Right cardiac atrium (tissue), 5 donors: Measurements from ENCODE around the gene LIMA1. TPM values are rescaled to one million over a fixed set of nuclear protein-coding genes. Genes with fewer than 3 reads are reported as not detected.
"Not testable (repeated sequence)": the region's sequence is repeated elsewhere in the genome, so short reads cannot be mapped to it uniquely, and the experiment has no call there.

Experiments used
- ATAC-seq, 2 donors: fragments of 200-7000 bp; cut with Tn5 transposase; one replicate each; pipeline versions ENCODE4 v1.8.0 to v1.9.1; 2020; ENCODE audit warnings: moderate library complexity in 2 of 2, mild to moderate bottlenecking in 1 of 2
- DNase-seq, 3 donors: peaks; one replicate each; pipeline ENCODE4 v3.0.0-alpha.2; 2020
- H3K27ac ChIP-seq: one replicate; pipeline ENCODE4 v1.5.1; 2013; ENCODE audit warnings: mild to moderate bottlenecking, low read length, control low read depth, moderate library complexity
- H3K27me3 ChIP-seq: one replicate; pipeline ENCODE4 v1.6.1; 2013; ENCODE audit not compliant: control insufficient read depth, insufficient read depth
- H3K4me1 ChIP-seq: one replicate; pipeline ENCODE4 v1.6.1; 2013; ENCODE audit warnings: low read length; ENCODE audit not compliant: control insufficient read depth, insufficient read depth
- H3K4me3 ChIP-seq: one replicate; pipeline ENCODE4 v1.5.1; 2013; ENCODE audit warnings: low read length, control low read depth
- H3K9me3 ChIP-seq: one replicate; pipeline ENCODE4 v1.6.1; 2013; ENCODE audit warnings: low read length; ENCODE audit not compliant: control insufficient read depth
- WGBS: extraction: QIAGEN DNeasy Blood & Tissue Kit; methylation state at CpG from one replicate; pipeline ENCODE4 v1.1.7; 2013; 5-methylcytosine and 5-hydroxymethylcytosine counted together
- intact Hi-C, 4 donors: fragments of 100-400 bp; cut with DNase I; formaldehyde crosslinking; loops; one replicate each; pipeline versions ENCODE4 v1.11.0 to v1.14.0; 2022 to 2023
- polyA plus RNA-seq: library from polyadenylated mRNA; stranded (reverse); fragments of 200-250 nt; gene quantifications from one replicate; pipeline ENCODE4 v1.2.3, GENCODE V29; 2013
- total RNA-seq, 4 donors: library from RNA; stranded (reverse); fragmentation: NEBNext Ultra II Directional; extraction: Animal tissue kit (Norgen Biotek cat#: 25700); gene quantifications; one replicate each; pipeline ENCODE4 v1.2.1, GENCODE V29; 2021
- donor health status: healthy with polysubstance abuse.
- donor health status: DM: no; HTN: yes; CAD: no.
- donor health status: DM: no; HTN: no; CAD: no.
- donor health status: DM: no; HTN: yes; CAD: no; lungs with severe emphysema.
- donor health status: DM: yes; HTN: yes; CAD: no.

Gene LIMA1
- total and polyA plus RNA-seq, 5 donors: 19.9 to 33.5 (median 22.3) TPM

DNA sequence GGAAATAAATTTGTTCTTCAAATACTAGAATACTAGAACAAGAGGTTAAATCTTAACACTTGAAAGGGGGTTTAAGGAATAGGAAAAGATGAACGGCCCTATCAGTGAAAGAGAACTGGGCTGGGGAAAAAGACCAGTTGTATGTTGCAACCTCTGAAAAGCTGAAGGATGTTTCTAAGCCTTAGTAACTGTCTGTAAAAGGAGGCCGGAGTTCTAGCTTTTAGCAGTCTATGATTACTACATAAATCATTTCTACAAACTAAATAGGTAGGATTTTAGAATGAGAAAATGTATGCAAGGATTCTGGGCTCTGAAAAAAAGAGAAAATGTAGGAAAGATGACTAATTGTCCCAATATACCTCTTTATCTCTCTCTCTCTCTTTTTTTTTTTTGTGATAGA is 121.1 kb downstream of the LIMA1 start:
- Histone ChIP-seq H3K9me3 (no peaks in the 10 kb centered on the region), H3K27me3 (no peaks in the 10 kb centered on the region), H3K4me3 (no peak overlapping the region), H3K27ac (no peak overlapping the region), H3K4me1 (no peaks in the 10 kb centered on the region)
- intact Hi-C loops: loop anchor here in 1 of 4 donors (10.0 kb wide), 1 partner anchor 47 kb away; the partner anchor contains the start of gene COX14
- DNase-seq (no peak), ATAC-seq (no peak)
- WGBS: 74% methylated on average over 2 of the region's 2 CpGs

DNA sequence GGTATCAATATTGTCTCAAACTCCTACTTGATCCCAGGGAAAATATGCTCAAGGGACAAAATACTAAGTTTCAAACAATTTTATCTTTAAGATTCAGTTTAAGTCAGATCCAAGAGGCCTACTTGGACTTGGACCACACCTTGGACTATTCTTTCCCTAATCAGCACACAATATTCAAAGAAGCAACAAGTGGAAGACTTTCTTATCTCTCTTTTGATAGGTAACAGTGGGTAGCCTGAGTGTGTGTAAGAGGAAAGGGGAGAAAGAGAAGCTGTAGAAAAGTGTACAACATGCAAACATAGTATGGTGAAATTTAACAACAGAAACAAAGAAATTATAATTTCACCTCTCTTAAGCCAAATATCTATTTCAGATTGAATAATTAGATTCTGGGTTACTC is 122.7 kb downstream of the LIMA1 start:
- Histone ChIP-seq H3K4me3 (no peak overlapping the region), H3K27me3 (no peaks in the 10 kb centered on the region), H3K9me3 (no peaks in the 10 kb centered on the region), H3K4me1 (no peaks in the 10 kb centered on the region), H3K27ac (no peak overlapping the region)
- DNase-seq: no peak
- ATAC-seq: no peak
- intact Hi-C loops: loop anchor here in 1 of 4 donors (10.0 kb wide), 1 partner anchor 46 kb away; the partner anchor contains the start of gene COX14

DNA sequence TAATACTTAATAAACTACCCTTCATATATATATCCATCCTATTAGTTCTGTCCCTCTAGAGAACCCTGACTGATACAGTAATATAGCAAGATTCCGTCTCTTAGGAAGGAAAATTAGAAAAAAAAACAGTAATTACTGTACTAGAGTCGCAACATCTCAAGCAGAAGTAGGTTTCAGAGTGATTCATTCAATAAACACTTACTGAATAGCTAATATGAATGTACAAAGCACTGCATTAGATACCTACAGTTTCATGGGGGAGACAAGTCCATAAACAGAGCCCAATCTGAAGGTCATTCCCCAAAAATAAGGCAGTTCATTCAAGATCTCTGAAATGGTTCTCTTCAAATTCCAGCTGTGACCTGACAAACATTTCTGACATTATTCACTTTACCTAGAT is 126.1 kb downstream of the LIMA1 start:
- no peaks in the 10 kb centered on the region for H3K4me1 ChIP-seq
- WGBS: 91% methylated on average over 2 of the region's 2 CpGs
- no peak overlapping the region for H3K4me3 ChIP-seq
- no peak for ATAC-seq
- DNase-seq: no peak
- no peaks in the 10 kb centered on the region for H3K9me3 ChIP-seq
- H3K27ac ChIP-seq: no peak overlapping the region
- intact Hi-C loops: no loop called here
- no peaks in the 10 kb centered on the region for H3K27me3 ChIP-seq

DNA sequence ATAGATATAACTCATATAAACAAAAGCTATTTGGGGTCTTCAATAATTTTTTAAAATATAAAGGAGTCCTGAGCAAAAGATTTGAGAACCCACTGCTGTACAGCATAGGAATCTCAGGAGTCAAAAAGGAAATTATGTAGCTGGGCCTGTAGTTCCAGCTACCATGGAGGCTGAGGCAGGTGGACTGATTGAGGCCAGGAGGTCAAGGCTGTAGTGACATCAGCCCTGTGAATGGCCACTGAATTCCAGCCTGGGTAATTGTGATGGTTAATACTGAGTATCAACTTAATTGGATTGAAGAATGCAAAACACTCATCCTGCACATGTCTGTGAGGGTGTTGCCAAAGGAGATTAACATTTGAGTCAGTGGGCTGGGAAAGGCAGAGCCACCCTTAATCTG is 126.7 kb downstream of the LIMA1 start:
- Histone ChIP-seq H3K4me3 (no peak overlapping the region), H3K4me1 (no peaks in the 10 kb centered on the region), H3K9me3 (no peaks in the 10 kb centered on the region), H3K27ac (no peak overlapping the region), H3K27me3 (no peaks in the 10 kb centered on the region)
- intact Hi-C loops: no loop called here
- ATAC-seq (no peak), DNase-seq (no peak)

DNA sequence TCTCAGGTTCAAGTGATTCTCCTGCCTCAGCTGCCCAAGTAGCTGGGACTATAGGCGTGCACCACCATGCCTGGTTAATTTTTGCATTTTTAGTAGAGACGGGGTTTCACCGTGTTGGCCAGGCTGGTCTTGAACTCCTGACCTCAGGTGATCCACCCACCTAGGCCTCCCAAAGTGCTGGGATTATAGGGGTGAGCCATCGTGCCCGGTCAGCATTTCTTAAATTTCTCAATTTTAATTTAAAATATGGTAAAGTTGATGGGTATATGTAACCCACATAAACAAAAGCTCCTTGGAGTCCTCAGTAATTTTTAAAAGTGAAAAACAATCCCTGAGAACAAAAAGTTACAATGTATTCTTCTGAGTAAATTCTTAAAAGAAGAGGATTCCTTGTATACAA is 128.4 kb downstream of the LIMA1 start:
- intact Hi-C loops, ATAC-seq, H3K4me3 ChIP-seq, H3K27ac ChIP-seq, H3K9me3 ChIP-seq, H3K4me1 ChIP-seq, H3K27me3 ChIP-seq, DNase-seq: not testable (repeated sequence)
- 94% methylated on average over 5 of the region's 5 CpGs for WGBS

DNA sequence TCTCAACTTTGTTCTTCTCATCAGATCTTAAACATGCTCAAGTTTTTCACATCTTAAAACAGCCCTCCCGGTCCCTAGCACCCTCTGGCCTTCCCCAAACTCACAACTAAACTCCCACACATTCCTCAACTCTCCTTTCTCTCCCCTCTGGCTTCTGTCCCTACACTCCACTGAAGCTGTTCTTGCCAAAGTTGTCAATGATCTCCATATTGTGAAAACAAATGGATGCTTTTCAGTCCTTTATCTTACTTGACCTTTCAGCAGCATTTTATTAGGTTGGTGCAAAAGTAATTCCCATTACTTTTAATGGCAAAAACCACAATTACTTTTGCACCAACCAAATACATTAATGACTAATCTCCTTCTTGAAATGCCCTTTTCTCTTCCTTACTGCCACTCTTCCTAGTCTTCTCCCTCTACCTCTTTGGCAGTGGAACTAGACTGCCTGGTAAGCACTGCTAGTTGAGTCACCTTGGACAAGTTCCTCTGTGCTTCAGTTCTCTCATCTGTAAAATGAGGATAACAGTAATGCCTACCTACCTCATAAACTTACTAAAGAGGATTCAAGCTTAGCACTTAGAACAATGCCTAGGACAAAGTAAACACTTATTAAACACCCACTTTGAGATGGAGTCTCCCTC is 132.2 kb downstream of the LIMA1 start:
- intact Hi-C loops: no loop called here
- ATAC-seq: peak; percentile 37 to 52
- 41% methylated on average over 1 of the region's 1 CpG for WGBS

DNA sequence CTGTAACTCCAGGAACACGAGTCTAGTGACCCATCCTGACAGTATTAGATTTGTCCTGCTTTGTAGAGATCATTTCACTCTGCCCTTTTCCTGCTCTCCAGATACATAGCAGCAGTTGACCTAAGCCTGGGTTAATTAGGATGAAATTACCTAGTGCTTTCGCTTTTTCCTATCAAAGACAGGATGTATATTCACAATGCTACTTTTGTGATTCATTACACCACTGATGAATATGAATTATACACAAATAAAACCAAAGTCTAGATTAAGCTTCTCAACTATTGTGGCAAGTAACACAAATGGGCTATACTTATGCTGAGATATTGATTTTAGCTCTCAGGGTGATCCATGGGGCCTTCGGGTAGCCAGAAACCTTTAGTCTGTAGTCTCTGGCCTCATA is 134.0 kb downstream of the LIMA1 start:
- DNase-seq: no peak
- ATAC-seq: no peak
- Histone ChIP-seq H3K4me1 (no peaks in the 10 kb centered on the region), H3K27me3 (no peaks in the 10 kb centered on the region), H3K4me3 (no peak overlapping the region), H3K9me3 (no peaks in the 10 kb centered on the region), H3K27ac (no peak overlapping the region)
- intact Hi-C loops: no loop called here
- WGBS: 65% methylated on average over 3 of the region's 3 CpGs

More for the DNA sequence above, 132.2 kb downstream of the LIMA1 start:
- Histone ChIP-seq H3K27ac (no peak overlapping the region), H3K27me3 (no peaks in the 10 kb centered on the region), H3K4me1 (no peaks in the 10 kb centered on the region), H3K9me3 (no peaks in the 10 kb centered on the region), H3K4me3 (no peak overlapping the region)
- DNase-seq: no peak

DNA sequence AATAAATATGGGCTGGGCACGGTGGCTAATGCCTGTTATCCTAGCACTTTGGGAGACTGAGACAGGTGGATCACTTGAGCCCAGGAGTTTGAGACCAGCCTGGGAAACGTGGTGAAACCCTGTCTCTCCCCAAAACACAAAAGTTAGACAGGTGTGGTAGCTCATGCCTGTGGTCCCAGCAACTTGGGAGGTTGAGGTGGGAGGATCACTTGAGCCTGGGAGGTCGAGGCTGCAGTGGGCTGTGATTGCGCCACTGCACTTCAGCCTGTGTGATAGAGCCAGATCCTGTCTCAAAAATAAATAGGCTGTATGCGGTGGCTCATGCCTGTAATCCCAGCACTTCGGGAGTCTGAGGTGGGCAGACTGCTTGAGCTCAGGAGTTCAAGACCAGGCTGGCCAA is 135.3 kb downstream of the LIMA1 start:
- ATAC-seq, H3K4me1 ChIP-seq, H3K4me3 ChIP-seq, DNase-seq, H3K27me3 ChIP-seq, H3K27ac ChIP-seq, intact Hi-C loops, H3K9me3 ChIP-seq: not testable (repeated sequence)
- 92% methylated on average over 6 of the region's 6 CpGs for WGBS

DNA sequence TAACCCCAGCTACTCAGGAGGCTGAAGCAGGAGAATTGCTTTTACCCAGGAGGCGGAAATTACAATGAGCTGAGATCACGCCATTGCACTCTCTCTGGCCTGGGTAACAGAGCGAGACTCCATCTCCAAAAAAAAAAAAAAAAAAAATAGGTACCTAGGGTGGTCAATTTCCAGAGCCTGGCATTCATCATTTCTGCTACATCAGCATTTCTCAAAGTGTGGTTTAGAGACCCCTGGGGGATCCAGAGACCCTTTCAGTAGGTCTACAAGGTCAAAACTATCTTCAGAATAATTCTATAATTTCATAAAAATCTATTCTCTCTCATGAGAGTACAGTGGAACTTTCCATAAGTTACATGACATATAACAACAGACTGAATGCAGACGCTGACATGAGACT is 136.0 kb downstream of the LIMA1 start:
- no peak overlapping the region for H3K4me3 ChIP-seq
- no peaks in the 10 kb centered on the region for H3K4me1 ChIP-seq
- DNase-seq: no peak
- WGBS: over 99% methylated on average over 4 of the region's 4 CpGs
- ATAC-seq: no peak
- H3K9me3 ChIP-seq: no peaks in the 10 kb centered on the region
- H3K27ac ChIP-seq: no peak overlapping the region
- intact Hi-C loops: no loop called here
- no peaks in the 10 kb centered on the region for H3K27me3 ChIP-seq

DNA sequence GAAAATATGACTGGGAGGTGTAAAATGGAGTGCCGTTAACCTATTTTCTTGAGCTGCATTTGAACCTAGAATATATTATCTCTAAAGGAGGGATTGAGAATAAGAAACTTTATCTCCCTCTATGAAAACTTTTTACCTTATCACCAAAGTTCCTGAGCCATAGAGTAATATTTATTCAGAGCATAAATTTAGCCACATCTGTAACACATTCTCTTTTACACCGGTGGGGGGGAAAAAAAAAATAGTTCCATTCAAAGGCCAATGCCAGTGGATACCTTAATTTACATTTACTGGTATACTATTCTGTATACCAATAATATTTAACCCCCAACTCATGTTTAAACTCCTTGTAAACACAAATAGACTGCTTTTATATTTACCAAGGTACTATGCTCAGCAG is 137.9 kb downstream of the LIMA1 start:
- WGBS: 28% methylated on average over 2 of the region's 2 CpGs
- no peak overlapping the region for H3K27ac ChIP-seq

DNA sequence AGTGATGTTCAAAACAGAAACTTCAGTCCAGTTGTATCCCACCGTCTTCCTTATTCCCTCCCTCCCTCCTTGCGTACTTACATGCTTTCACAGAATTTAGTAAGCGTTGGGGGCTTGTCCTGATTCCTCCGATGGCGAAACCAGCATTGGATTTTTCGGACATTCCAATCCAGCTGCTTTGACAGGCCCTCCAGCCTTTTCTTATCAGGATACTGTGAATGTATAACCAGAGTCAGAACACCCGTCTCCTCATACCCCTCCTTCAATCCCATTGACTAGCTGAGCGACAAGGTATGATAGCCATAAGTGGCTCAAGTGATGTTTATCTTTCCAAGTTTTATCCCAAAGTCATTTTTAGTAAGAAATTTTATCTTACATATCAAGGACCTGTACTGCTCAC is 140.3 kb downstream of the LIMA1 start:
- DNase-seq: no peak
- ATAC-seq: no peak
- Histone ChIP-seq H3K4me1 (no peaks in the 10 kb centered on the region), H3K27ac (no peak overlapping the region), H3K9me3 (no peaks in the 10 kb centered on the region), H3K27me3 (no peaks in the 10 kb centered on the region), H3K4me3 (no peak overlapping the region)
- WGBS: 75% methylated on average over 8 of the region's 8 CpGs
- intact Hi-C loops: no loop called here

More for the DNA sequence above, 137.9 kb downstream of the LIMA1 start:
- no peak for ATAC-seq
- DNase-seq: no peak
- no peaks in the 10 kb centered on the region for H3K9me3 ChIP-seq
- no peaks in the 10 kb centered on the region for H3K4me1 ChIP-seq
- H3K27me3 ChIP-seq: no peaks in the 10 kb centered on the region
- H3K4me3 ChIP-seq: no peak overlapping the region
- intact Hi-C loops: no loop called here
